Ovary (tissue), 3 donors: ENCODE measurements around the gene NEUROG2.
"Not testable (repeated sequence)": the region's sequence is repeated elsewhere in the genome, so short reads cannot be mapped to it uniquely, and the experiment has no call there.

Experiments used
- POLR2A ChIP-seq: fragments of 450-650 bp; IDR thresholded peaks from one replicate; pipeline ENCODE4 v1.6.1; 2017; ENCODE audit warnings: antibody characterized with exemption, mild to moderate bottlenecking, moderate library complexity
- TF ChIP-seq, protein P1 (sequence below), 3 donors: fragments of 450-650 bp in 2 of 3; fragments of 200-600 bp in 1 of 3; IDR thresholded peaks; one replicate each; pipeline versions ENCODE4 v1.5.1 to v1.8.0; 2016 to 2022; ENCODE audit warnings: antibody characterized with exemption in 3 of 3, mild to moderate bottlenecking in 1 of 3
- donor health status: DM: no; HTN: no; CAD: no.

- TF ChIP-seq POLR2A = not testable (repeated sequence)
- TF ChIP-seq, protein P1, sequence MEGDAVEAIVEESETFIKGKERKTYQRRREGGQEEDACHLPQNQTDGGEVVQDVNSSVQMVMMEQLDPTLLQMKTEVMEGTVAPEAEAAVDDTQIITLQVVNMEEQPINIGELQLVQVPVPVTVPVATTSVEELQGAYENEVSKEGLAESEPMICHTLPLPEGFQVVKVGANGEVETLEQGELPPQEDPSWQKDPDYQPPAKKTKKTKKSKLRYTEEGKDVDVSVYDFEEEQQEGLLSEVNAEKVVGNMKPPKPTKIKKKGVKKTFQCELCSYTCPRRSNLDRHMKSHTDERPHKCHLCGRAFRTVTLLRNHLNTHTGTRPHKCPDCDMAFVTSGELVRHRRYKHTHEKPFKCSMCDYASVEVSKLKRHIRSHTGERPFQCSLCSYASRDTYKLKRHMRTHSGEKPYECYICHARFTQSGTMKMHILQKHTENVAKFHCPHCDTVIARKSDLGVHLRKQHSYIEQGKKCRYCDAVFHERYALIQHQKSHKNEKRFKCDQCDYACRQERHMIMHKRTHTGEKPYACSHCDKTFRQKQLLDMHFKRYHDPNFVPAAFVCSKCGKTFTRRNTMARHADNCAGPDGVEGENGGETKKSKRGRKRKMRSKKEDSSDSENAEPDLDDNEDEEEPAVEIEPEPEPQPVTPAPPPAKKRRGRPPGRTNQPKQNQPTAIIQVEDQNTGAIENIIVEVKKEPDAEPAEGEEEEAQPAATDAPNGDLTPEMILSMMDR (IDR thresholded peaks at IDR 0.05) = not testable (repeated sequence)
These were observed 6.5 kb upstream of the NEUROG2 start for GRCh38 chr4:112522431-112522830.
